Prostate gland (tissue), 2 donors: ENCODE data around the gene UBE2D4.

Experiments
- POLR2A ChIP-seq: fragments of 450-650 bp; IDR thresholded peaks from one replicate; pipeline ENCODE4 v1.6.1; 2016; ENCODE audit warnings: antibody characterized with exemption, mild to moderate bottlenecking
- POLR2AphosphoS5 ChIP-seq: sonication (generic); formaldehyde crosslinking; IDR thresholded peaks from one replicate; pipeline ENCODE4 v1.6.1; 2017; ENCODE audit warnings: antibody characterized with exemption
- TF ChIP-seq, protein P1 (sequence below), 4 experiments: fragments of 200-600 bp in 2 of 4; fragments of 450-650 bp in 2 of 4; sonication (generic) in 2 of 4; IDR thresholded peaks; 1 replicate in 3 of 4; 2 replicates in 1 of 4; pipeline ENCODE4 v1.5.1; 2016 to 2019; ENCODE audit warnings: antibody characterized with exemption in 4 of 4, mild to moderate bottlenecking in 2 of 4, moderate library complexity in 2 of 4

DNA sequence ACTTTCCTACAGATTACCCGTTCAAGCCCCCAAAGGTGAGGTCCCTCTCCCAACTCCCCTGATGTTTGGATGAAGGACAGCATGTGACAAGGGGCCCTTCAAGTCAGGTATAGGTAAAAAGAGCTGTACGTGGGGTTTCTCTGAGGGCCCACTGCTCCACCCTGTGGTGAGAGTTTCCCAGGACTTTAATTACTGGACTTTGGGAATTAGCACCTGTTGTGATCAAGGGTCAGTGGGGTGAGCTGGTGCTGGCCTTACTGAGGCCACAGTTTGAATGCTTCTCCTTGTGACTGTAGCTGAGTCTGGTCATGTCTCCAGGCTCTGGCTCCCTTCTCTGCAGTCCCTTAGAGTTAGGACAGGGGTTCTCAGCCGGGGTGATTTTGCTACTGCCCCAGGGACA, 16.8 kb downstream of the UBE2D4 start:
- TF ChIP-seq, protein P1, sequence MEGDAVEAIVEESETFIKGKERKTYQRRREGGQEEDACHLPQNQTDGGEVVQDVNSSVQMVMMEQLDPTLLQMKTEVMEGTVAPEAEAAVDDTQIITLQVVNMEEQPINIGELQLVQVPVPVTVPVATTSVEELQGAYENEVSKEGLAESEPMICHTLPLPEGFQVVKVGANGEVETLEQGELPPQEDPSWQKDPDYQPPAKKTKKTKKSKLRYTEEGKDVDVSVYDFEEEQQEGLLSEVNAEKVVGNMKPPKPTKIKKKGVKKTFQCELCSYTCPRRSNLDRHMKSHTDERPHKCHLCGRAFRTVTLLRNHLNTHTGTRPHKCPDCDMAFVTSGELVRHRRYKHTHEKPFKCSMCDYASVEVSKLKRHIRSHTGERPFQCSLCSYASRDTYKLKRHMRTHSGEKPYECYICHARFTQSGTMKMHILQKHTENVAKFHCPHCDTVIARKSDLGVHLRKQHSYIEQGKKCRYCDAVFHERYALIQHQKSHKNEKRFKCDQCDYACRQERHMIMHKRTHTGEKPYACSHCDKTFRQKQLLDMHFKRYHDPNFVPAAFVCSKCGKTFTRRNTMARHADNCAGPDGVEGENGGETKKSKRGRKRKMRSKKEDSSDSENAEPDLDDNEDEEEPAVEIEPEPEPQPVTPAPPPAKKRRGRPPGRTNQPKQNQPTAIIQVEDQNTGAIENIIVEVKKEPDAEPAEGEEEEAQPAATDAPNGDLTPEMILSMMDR (IDR thresholded peaks at IDR 0.05): no peak
- TF ChIP-seq POLR2A (no peak), POLR2AphosphoS5 (no peak)
